OCI-LY7 (cell line): ENCODE measurements around the gene GNG13. TPM values are rescaled to one million over a fixed set of nuclear protein-coding genes. Genes with fewer than 3 reads are reported as not detected.

Source experiments
- BruUV-seq: library from RNA; stranded (reverse); fragments of 400-500 nt; replicated peaks from 2 replicates; lab custom pipeline; 2021; lab: Mats Ljungman, UMichigan
- CTCF ChIA-PET: fragments of 300-600 bp; sonication (Branson Sonifier 250); formaldehyde crosslinking; loops from one replicate; lab custom pipeline; 2022; ENCODE audit warnings: antibody characterized with exemption; ENCODE audit not compliant: unreplicated experiment; lab: Charles Lee
- POLR2A ChIA-PET: fragments of 300-600 bp; sonication (Branson Sonifier 250); formaldehyde crosslinking; loops from one replicate; lab custom pipeline; 2022; ENCODE audit warnings: antibody characterized with exemption; lab: Charles Lee
- DNase-seq: peaks from one replicate; pipeline ENCODE4 v3.0.0-alpha.2; 2015; ENCODE audit warnings: low spot score
- H2AFZ ChIP-seq: fragments of 200-600 bp; sonication (generic), shearing (Covaris generic); 2 replicates; pipeline ENCODE4 v1.6.1; 2014; ENCODE audit warnings: mild to moderate bottlenecking, antibody characterized with exemption, low read length, moderate library complexity
- H3K27ac ChIP-seq: fragments of 200-600 bp; sonication (generic); 2 replicates; pipeline ENCODE4 v1.5.1; 2014; ENCODE audit warnings: mixed run types, low read depth, mild to moderate bottlenecking, moderate library complexity, low read length, inconsistent platforms; ENCODE audit not compliant: poor library complexity, severe bottlenecking
- H3K36me3 ChIP-seq: fragments of 200-600 bp; sonication (generic); 2 replicates; pipeline ENCODE4 v1.6.1; 2014; ENCODE audit warnings: mild to moderate bottlenecking, antibody characterized with exemption, low read length, moderate library complexity, mixed read lengths; ENCODE audit not compliant: insufficient read depth
- H3K4me1 ChIP-seq: fragments of 200-600 bp; sonication (generic); 2 replicates; pipeline ENCODE4 v1.5.1; 2014; ENCODE audit warnings: mild to moderate bottlenecking, low read length; ENCODE audit not compliant: insufficient read depth, poor library complexity, severe bottlenecking
- H3K4me2 ChIP-seq: fragments of 200-600 bp; sonication (generic); 2 replicates; pipeline ENCODE4 v1.6.1; 2014; ENCODE audit warnings: mild to moderate bottlenecking, low read length
- H3K4me3 ChIP-seq: fragments of 200-600 bp; sonication (generic); 2 replicates; pipeline ENCODE4 v1.5.1; 2014; ENCODE audit warnings: mild to moderate bottlenecking, low read depth, low read length; ENCODE audit not compliant: poor library complexity, severe bottlenecking
- H3K79me2 ChIP-seq: fragments of 200-600 bp; sonication (generic); 2 replicates; pipeline ENCODE4 v1.6.1; 2016; ENCODE audit warnings: low read depth, mild to moderate bottlenecking, low read length, moderate library complexity, mixed read lengths; ENCODE audit not compliant: insufficient read depth
- H3K9me2 ChIP-seq: fragments of 200-600 bp; sonication (generic); 2 replicates; pipeline ENCODE4 v1.6.1; 2016; ENCODE audit warnings: mild to moderate bottlenecking, low read length, mixed read lengths; ENCODE audit not compliant: insufficient read depth
- H3K9me3 ChIP-seq: fragments of 200-600 bp; sonication (generic); 2 replicates; pipeline ENCODE4 v1.6.1; 2014; ENCODE audit warnings: mild to moderate bottlenecking, mixed run types, low read length, mixed read lengths
- H4K20me1 ChIP-seq: fragments of 200-600 bp; sonication (generic); 2 replicates; pipeline ENCODE4 v1.6.1; 2014; ENCODE audit warnings: mild to moderate bottlenecking, antibody characterized with exemption, low read length, moderate library complexity, mixed read lengths; ENCODE audit not compliant: insufficient read depth
- CTCF ChIP-seq: fragments of 200-600 bp; sonication (generic); conservative IDR thresholded peaks from 2 replicates; pipeline ENCODE4 v1.5.1; 2014; ENCODE audit warnings: mild to moderate bottlenecking, antibody characterized with exemption, low read length, moderate library complexity, mixed read lengths
- EZH2phosphoT487 ChIP-seq: fragments of 200-600 bp; sonication (generic); IDR thresholded peaks from 2 replicates; pipeline ENCODE4 v1.6.1; 2018; ENCODE audit warnings: low read depth, borderline replicate concordance, mild to moderate bottlenecking, mixed run types, antibody characterized with exemption, low read length, moderate library complexity, mixed read lengths
- intact Hi-C: fragments of 100-400 bp; cut with micrococcal nuclease; formaldehyde crosslinking; loops from one replicate; pipeline ENCODE4 v1.10.0; 2022; ENCODE audit not compliant: unreplicated experiment
- total RNA-seq, 2 experiments: library from RNA; depleted of rRNA in 1 of 2; stranded (reverse); fragments of >200 nt in 1 of 2; shearing (Covaris generic) in 1 of 2; gene quantifications; 2 replicates each; pipeline ENCODE4 v1.2.3, GENCODE V29; 2014 to 2022

Gene GNG13
- total RNA-seq, 2 experiments from 2014 or later: not detected

GRCh38 chr16:778909-779527 lies 21.5 kb downstream of the GNG13 start:
- TF ChIP-seq CTCF (no peak), EZH2phosphoT487 (no peak)
- BruUV-seq: no TSS peak
- Histone ChIP-seq H4K20me1 (no peaks in the 10 kb centered on the region), H2AFZ (no peak overlapping the region), H3K4me2 (no peak overlapping the region), H3K4me3 (no peak overlapping the region), H3K4me1 (no peaks in the 10 kb centered on the region), H3K79me2 (no peaks in the 10 kb centered on the region), H3K36me3 (no peaks in the 10 kb centered on the region), H3K9me2 (no peaks in the 10 kb centered on the region), H3K27ac (no peak overlapping the region), H3K9me3 (no peaks in the 10 kb centered on the region)
- ChIA-PET CTCF (no interaction called here), POLR2A (no interaction called here)
- DNase-seq: no peak
- intact Hi-C loops: no loop called here

- intact Hi-C loops: no loop called here
- H4K20me1 ChIP-seq: no peaks in the 10 kb centered on the region
- BruUV-seq: no TSS peak
- DNase-seq: no peak
- H3K4me2 ChIP-seq: no peak overlapping the region
- no peaks in the 10 kb centered on the region for H3K4me1 ChIP-seq
- POLR2A ChIA-PET: no interaction called here
- H3K36me3 ChIP-seq: no peaks in the 10 kb centered on the region
- H3K9me2 ChIP-seq: no peaks in the 10 kb centered on the region
- H3K27ac ChIP-seq: no peak overlapping the region
- no peak overlapping the region for H2AFZ ChIP-seq
- CTCF ChIA-PET: no interaction called here
- no peak for TF ChIP-seq EZH2phosphoT487
- no peak for TF ChIP-seq CTCF
- no peaks in the 10 kb centered on the region for H3K9me3 ChIP-seq
- H3K79me2 ChIP-seq: no peaks in the 10 kb centered on the region
- no peak overlapping the region for H3K4me3 ChIP-seq
Observed at GRCh38 chr16:778447-778846, 22.1 kb downstream of the GNG13 start.

GRCh38 chr16:777826-778225 lies 22.7 kb downstream of the GNG13 start:
- intact Hi-C loops: no loop called here
- no peak overlapping the region for H2AFZ ChIP-seq
- no TSS peak for BruUV-seq

More at GRCh38 chr16:777826-778225, 22.7 kb downstream of the GNG13 start:
- H3K4me1 ChIP-seq: no peaks in the 10 kb centered on the region
- no peaks in the 10 kb centered on the region for H3K9me3 ChIP-seq
- H4K20me1 ChIP-seq: no peaks in the 10 kb centered on the region
- no peak for DNase-seq
- ChIA-PET POLR2A (no interaction called here), CTCF (no interaction called here)
- H3K27ac ChIP-seq: no peak overlapping the region
- no peak overlapping the region for H3K4me2 ChIP-seq
- TF ChIP-seq CTCF: no peak
- H3K36me3 ChIP-seq: no peaks in the 10 kb centered on the region
- no peaks in the 10 kb centered on the region for H3K79me2 ChIP-seq
- H3K9me2 ChIP-seq: no peaks in the 10 kb centered on the region
- H3K4me3 ChIP-seq: no peak overlapping the region
